ENCODE data around the gene CABLES1. TPM values are rescaled to one million over a fixed set of nuclear protein-coding genes. Genes with fewer than 3 reads are reported as not detected.
"Not testable (repeated sequence)": the region's sequence is repeated elsewhere in the genome, so short reads cannot be mapped to it uniquely, and the experiment has no call there.

Gene CABLES1
- polyA plus RNA-seq, 1 donor (not counting 4 experiments of a cell fraction or from before 2014, with no cell fraction given): 1.00 TPM

DNA sequence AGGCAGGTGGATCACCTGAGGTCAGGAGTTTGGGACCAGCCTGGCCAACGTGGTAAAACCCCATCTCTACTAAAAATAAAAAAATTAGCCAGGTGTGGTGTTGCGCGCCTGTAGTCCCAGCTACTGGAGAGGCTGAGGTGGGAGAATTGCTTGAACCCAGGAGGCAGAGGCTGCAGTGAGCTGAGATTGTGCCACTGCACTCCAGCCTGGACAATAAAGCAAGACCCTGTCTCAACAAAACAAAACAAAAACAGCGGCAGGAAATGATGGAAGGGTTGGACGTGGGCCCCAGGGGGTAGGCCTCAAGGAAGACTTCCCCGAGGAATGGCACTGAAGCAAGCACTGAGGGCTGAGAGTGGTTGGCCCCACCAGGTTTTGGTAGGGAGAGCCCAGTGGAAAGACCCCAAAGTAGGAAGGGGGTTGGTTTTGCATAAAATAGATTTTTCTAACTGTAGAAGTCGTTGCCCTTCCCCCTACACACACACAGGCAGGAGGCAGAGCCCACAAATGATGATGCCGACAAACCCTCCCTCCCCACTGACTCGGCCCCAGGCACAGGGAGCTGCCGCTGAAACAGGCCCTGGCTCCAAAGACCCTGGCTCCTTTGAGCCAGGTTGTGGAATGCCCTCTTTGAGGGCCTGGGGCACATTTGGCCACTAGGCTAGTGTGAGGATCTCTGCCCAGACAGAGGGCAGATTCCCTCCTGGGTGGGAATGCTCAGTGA, 104.8 kb downstream of the CABLES1 start:
- Histone ChIP-seq H3K27me3 (ENCODE audit: control insufficient read depth, extremely low read depth, insufficient read depth, low read length) (no peaks in the 10 kb centered on the region), H4K20me1 (ENCODE audit: control insufficient read depth, extremely low read depth, insufficient read depth, low read length) (no peaks in the 10 kb centered on the region), H3K27ac (ENCODE audit: control insufficient read depth, insufficient read depth, low read length) (no peak overlapping the region), H3K9ac (ENCODE audit: control insufficient read depth, extremely low read depth, insufficient read depth, low read length) (no peak overlapping the region), H3K79me2 (ENCODE audit: control insufficient read depth, insufficient read depth, low read length) (no peaks in the 10 kb centered on the region), H3K4me1 (ENCODE audit: control insufficient read depth, extremely low read depth, insufficient read depth, low read length) (peaks cover 18% of the 10 kb centered on the region), H3K4me3 (ENCODE audit: control insufficient read depth in 2 of 3, extremely low read depth in 1 of 3, insufficient read depth in 2 of 3, low read depth in 1 of 3, low read length in 3 of 3) (no peak overlapping the region), H2AFZ (ENCODE audit: control insufficient read depth, low read length) (no peak overlapping the region), H3K36me3 (ENCODE audit: control insufficient read depth in 2 of 2, extremely low read depth in 1 of 2, insufficient read depth in 2 of 2, low read length in 2 of 2) (no peaks in the 10 kb centered on the region), H3K9me3 (ENCODE audit: control insufficient read depth, low read depth, low read length) (no peaks in the 10 kb centered on the region), H3K9me1 (ENCODE audit: control insufficient read depth, extremely low read depth, insufficient read depth, low read length) (no peaks in the 10 kb centered on the region), H3K4me2 (ENCODE audit: control insufficient read depth, extremely low read depth, insufficient read depth, low read depth, low read length) (no peak overlapping the region)
- dilution Hi-C loops (cut with MboI; ENCODE audit: extremely low pct_ligation_motif_present, low sequenced_read_pairs): no loop called here
- TF ChIP-seq, protein P1, sequence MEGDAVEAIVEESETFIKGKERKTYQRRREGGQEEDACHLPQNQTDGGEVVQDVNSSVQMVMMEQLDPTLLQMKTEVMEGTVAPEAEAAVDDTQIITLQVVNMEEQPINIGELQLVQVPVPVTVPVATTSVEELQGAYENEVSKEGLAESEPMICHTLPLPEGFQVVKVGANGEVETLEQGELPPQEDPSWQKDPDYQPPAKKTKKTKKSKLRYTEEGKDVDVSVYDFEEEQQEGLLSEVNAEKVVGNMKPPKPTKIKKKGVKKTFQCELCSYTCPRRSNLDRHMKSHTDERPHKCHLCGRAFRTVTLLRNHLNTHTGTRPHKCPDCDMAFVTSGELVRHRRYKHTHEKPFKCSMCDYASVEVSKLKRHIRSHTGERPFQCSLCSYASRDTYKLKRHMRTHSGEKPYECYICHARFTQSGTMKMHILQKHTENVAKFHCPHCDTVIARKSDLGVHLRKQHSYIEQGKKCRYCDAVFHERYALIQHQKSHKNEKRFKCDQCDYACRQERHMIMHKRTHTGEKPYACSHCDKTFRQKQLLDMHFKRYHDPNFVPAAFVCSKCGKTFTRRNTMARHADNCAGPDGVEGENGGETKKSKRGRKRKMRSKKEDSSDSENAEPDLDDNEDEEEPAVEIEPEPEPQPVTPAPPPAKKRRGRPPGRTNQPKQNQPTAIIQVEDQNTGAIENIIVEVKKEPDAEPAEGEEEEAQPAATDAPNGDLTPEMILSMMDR (optimal IDR thresholded peaks at IDR 0.05 in 1 of 3, IDR thresholded peaks at IDR 0.05 in 1 of 3, conservative IDR thresholded peaks at IDR 0.05 in 1 of 3; ENCODE audit: extremely low read depth in 1 of 3, insufficient read depth in 2 of 3, low read length in 3 of 3): no peak
- TF ChIP-seq EZH2 (IDR thresholded peaks at IDR 0.05; ENCODE audit: low read length): no peak
- DNase-seq (ENCODE audit: low read depth, low spot score) (no peak), FAIRE-seq (no peak)

DNA sequence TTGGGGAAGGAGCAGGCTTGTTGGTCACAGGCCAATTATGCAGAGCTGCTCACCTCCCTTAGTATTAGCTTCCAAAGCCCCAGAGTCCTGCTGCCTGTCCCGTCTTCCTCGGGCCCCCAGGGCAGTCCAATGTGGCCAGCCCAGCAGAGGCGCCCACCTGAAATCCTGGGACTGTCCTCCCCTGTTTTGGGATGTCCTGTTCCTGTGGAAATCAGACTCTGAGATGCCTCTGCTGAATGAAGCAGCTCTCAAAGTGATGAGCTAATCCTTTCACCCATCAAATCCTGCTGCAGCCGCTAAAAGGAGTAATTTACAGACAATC, 105.3 kb downstream of the CABLES1 start:
- no peaks in the 10 kb centered on the region for H3K27me3 ChIP-seq (ENCODE audit: control insufficient read depth, extremely low read depth, insufficient read depth, low read length)
- H3K4me3 ChIP-seq (ENCODE audit: control insufficient read depth in 2 of 3, extremely low read depth in 1 of 3, insufficient read depth in 2 of 3, low read depth in 1 of 3, low read length in 3 of 3): no peak overlapping the region
- no peak overlapping the region for H3K9ac ChIP-seq (ENCODE audit: control insufficient read depth, extremely low read depth, insufficient read depth, low read length)
- peaks cover 18% of the 10 kb centered on the region for H3K4me1 ChIP-seq (ENCODE audit: control insufficient read depth, extremely low read depth, insufficient read depth, low read length)
- no peak overlapping the region for H3K4me2 ChIP-seq (ENCODE audit: control insufficient read depth, extremely low read depth, insufficient read depth, low read depth, low read length)
- H3K79me2 ChIP-seq (ENCODE audit: control insufficient read depth, insufficient read depth, low read length): no peaks in the 10 kb centered on the region
- FAIRE-seq (no peak), DNase-seq (ENCODE audit: low read depth, low spot score) (no peak)
- no peak overlapping the region for H3K27ac ChIP-seq (ENCODE audit: control insufficient read depth, insufficient read depth, low read length)
- H3K9me3 ChIP-seq (ENCODE audit: control insufficient read depth, low read depth, low read length): no peaks in the 10 kb centered on the region
- H4K20me1 ChIP-seq (ENCODE audit: control insufficient read depth, extremely low read depth, insufficient read depth, low read length): no peaks in the 10 kb centered on the region
- H3K9me1 ChIP-seq (ENCODE audit: control insufficient read depth, extremely low read depth, insufficient read depth, low read length): no peaks in the 10 kb centered on the region
- dilution Hi-C loops (cut with MboI; ENCODE audit: extremely low pct_ligation_motif_present, low sequenced_read_pairs): no loop called here
- H2AFZ ChIP-seq (ENCODE audit: control insufficient read depth, low read length): no peak overlapping the region
- no peaks in the 10 kb centered on the region for H3K36me3 ChIP-seq (ENCODE audit: control insufficient read depth in 2 of 2, extremely low read depth in 1 of 2, insufficient read depth in 2 of 2, low read length in 2 of 2)
- TF ChIP-seq EZH2 (IDR thresholded peaks at IDR 0.05; ENCODE audit: low read length): no peak

DNA sequence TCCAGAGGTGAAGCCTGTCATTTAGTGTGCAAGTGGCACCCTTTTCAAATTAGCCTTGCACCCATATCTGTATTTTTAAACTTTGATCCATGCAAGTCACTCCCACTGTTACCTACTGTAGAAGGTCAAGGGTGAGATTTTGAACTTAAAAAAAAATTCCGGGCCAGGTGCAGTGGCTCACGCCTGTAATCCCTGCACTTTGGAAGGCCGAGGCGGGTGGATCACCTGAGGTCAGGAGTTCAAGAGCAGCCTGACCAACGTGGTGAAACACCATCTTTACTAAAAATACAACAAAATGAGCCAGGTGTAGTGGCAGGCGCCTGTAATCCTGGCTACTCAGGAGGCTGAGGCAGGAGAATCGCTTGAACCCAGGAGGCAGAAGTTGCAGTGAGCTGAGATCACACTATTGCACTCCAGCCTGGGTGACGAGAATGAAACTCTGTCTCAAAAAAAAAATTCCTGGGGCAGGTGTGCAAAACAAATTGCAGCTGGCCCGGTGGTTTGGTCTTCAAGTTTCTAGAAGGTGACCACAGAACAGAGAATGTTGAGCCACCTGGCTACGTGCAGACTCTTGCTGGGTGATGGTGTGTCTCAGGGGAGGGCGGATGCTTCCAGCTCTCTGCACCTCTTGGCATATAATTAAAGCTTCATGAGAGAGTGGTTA, 106.7 kb downstream of the CABLES1 start:
- dilution Hi-C loops (cut with MboI; ENCODE audit: extremely low pct_ligation_motif_present, low sequenced_read_pairs); FAIRE-seq; DNase-seq (ENCODE audit: low read depth, low spot score); H3K79me2 ChIP-seq (ENCODE audit: control insufficient read depth, insufficient read depth, low read length); H3K27ac ChIP-seq (ENCODE audit: control insufficient read depth, insufficient read depth, low read length); H3K27me3 ChIP-seq (ENCODE audit: control insufficient read depth, extremely low read depth, insufficient read depth, low read length); H3K9me3 ChIP-seq (ENCODE audit: control insufficient read depth, low read depth, low read length); H3K4me3 ChIP-seq (ENCODE audit: control insufficient read depth in 2 of 3, extremely low read depth in 1 of 3, insufficient read depth in 2 of 3, low read depth in 1 of 3, low read length in 3 of 3); H3K9ac ChIP-seq (ENCODE audit: control insufficient read depth, extremely low read depth, insufficient read depth, low read length); H3K9me1 ChIP-seq (ENCODE audit: control insufficient read depth, extremely low read depth, insufficient read depth, low read length); H4K20me1 ChIP-seq (ENCODE audit: control insufficient read depth, extremely low read depth, insufficient read depth, low read length); H2AFZ ChIP-seq (ENCODE audit: control insufficient read depth, low read length); H3K4me2 ChIP-seq (ENCODE audit: control insufficient read depth, extremely low read depth, insufficient read depth, low read depth, low read length); H3K36me3 ChIP-seq (ENCODE audit: control insufficient read depth in 2 of 2, extremely low read depth in 1 of 2, insufficient read depth in 2 of 2, low read length in 2 of 2): not testable (repeated sequence)
- peaks cover 18% of the 10 kb centered on the region for H3K4me1 ChIP-seq (ENCODE audit: control insufficient read depth, extremely low read depth, insufficient read depth, low read length)

Measured in keratinocyte (primary cell).